Adrenal gland (tissue), 12 donors: Measurements from ENCODE around the gene ATP8A2. TPM values are rescaled to one million over a fixed set of nuclear protein-coding genes. Genes with fewer than 3 reads are reported as not detected.

ENCODE experiments used
- DNase-seq, 7 donors: peaks; one replicate each; pipeline ENCODE4 v3.0.0-alpha.2; 2019 to 2020
- H3K27ac ChIP-seq, 5 donors: fragments of 200-600 bp; sonication (generic) in 4 of 5; 1 replicate in 3 of 5; 2 replicates in 2 of 5; pipeline versions ENCODE4 v1.5.1 to v1.8.0; 2016 to 2020; ENCODE audit warnings: mild to moderate bottlenecking in 1 of 5
- H3K27me3 ChIP-seq: fragments of 200-600 bp; 2 replicates; pipeline ENCODE4 v1.8.0; 2021
- H3K36me3 ChIP-seq, 2 donors: fragments of 200-600 bp; replicated peaks in 1 of 2; 1 replicate in 1 of 2; 2 replicates in 1 of 2; pipeline versions ENCODE4 v1.5.1 to v1.8.0; 2018 to 2022
- H3K4me1 ChIP-seq, 2 donors: fragments of 200-600 bp; replicated peaks in 1 of 2; 1 replicate in 1 of 2; 2 replicates in 1 of 2; pipeline versions ENCODE4 v1.5.1 to v1.8.0; 2018 to 2021
- H3K4me3 ChIP-seq, 4 donors: fragments of 200-600 bp; sonication (generic) in 3 of 4; one replicate each; pipeline ENCODE4 v1.5.1; 2016 to 2018
- H3K9me3 ChIP-seq, 3 donors: fragments of 200-600 bp; sonication (generic) in 1 of 3; replicated peaks in 1 of 3; 1 replicate in 2 of 3; 2 replicates in 1 of 3; pipeline versions ENCODE4 v1.5.1 to v1.8.0; 2016 to 2021
- POLR2A ChIP-seq, 2 donors: fragments of 450-650 bp; IDR thresholded peaks; one replicate each; pipeline ENCODE4 v1.6.1; 2017; ENCODE audit warnings: antibody characterized with exemption in 2 of 2, mild to moderate bottlenecking in 2 of 2, moderate library complexity in 1 of 2
- WGBS, 4 donors: extraction: QIAGEN DNeasy Blood & Tissue Kit in 2 of 4; methylation state at CpG; one replicate each; pipeline versions ENCODE4 v1.1.5 to v1.1.7; 2013 to 2017; 5-methylcytosine and 5-hydroxymethylcytosine counted together
- intact Hi-C, 2 donors: fragments of 100-400 bp; cut with DNase I; formaldehyde crosslinking; loops; one replicate each; pipeline versions ENCODE4 v1.14.1 to v1.15.0; 2022 to 2023
- polyA plus RNA-seq, 3 donors: library from polyadenylated mRNA; stranded (reverse); fragments of 200-250 nt in 2 of 3; fragments of 350-450 nt in 1 of 3; fragmentation: Illumina TruSeq in 1 of 3; extraction: RNeasy Lipid Tissue Mini Kit (QIAGEN cat#74804) in 1 of 3; gene quantifications; one replicate each; pipeline ENCODE4 v1.2.3, GENCODE V29; 2013 to 2014
- total RNA-seq, 9 donors: library from RNA; depleted of rRNA in 4 of 9; stranded (reverse); fragments of >200 nt in 4 of 9; fragments of 120-200 nt in 1 of 9; fragmentation: NEBNext Ultra II Directional in 1 of 9; extraction: Animal tissue kit (Norgen Biotek cat#: 25700) in 1 of 9; gene quantifications; one replicate each; pipeline versions ENCODE4 v1.1.0 to v1.2.4, GENCODE V29; 2013 to 2023
- TF ChIP-seq, protein P1 (sequence below), 6 experiments: fragments of 450-650 bp in 4 of 6; fragments of 200-600 bp in 2 of 6; sonication (generic) in 1 of 6; IDR thresholded peaks; 1 replicate in 5 of 6; 2 replicates in 1 of 6; pipeline versions ENCODE4 v1.5.1 to v1.8.0; 2016 to 2021; ENCODE audit warnings: antibody characterized with exemption in 6 of 6, mild to moderate bottlenecking in 2 of 6, moderate library complexity in 1 of 6
- donor health status: healthy with polysubstance abuse.
- donor health status: Bipolar disorder and iron deficiency.
- donor health status: DM: yes; HTN: yes; CAD: no.
- donor health status: DM: no; HTN: no; CAD: no.
- donor health status: DM: no; HTN: no; CAD: no.
- donor health status: DM: yes; HTN: yes; CAD: no.

ATP8A2 gene
- total and polyA plus RNA-seq, 12 donors = 0.77 to 14.0 (median 4.3) TPM

DNA sequence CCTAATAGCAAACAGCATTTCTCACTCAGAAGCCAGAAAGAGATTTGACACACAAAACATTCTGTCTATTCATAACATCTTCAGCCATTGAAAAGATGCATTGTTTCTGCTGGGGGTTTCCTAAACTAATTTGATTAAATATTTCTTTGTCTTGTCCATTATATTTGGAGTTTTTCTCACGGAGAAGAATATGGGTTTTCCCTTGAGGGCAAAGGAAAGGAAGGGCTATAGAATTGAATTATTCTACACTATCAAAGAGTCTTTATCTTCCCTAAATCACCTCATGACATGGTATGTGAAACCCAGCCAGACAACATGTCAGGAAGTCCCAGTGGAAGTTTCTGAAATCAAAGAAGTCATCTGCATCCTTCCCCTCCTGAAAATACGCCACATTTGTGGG lies 493.6 kb downstream of the ATP8A2 start:
- H3K9me3 ChIP-seq = no peaks in the 10 kb centered on the region
- H3K4me3 ChIP-seq = no peak overlapping the region
- 65 to 87% (median 69%) methylated on average over 2 of the region's 2 CpGs for WGBS, 4 donors
- TF ChIP-seq, protein P1, sequence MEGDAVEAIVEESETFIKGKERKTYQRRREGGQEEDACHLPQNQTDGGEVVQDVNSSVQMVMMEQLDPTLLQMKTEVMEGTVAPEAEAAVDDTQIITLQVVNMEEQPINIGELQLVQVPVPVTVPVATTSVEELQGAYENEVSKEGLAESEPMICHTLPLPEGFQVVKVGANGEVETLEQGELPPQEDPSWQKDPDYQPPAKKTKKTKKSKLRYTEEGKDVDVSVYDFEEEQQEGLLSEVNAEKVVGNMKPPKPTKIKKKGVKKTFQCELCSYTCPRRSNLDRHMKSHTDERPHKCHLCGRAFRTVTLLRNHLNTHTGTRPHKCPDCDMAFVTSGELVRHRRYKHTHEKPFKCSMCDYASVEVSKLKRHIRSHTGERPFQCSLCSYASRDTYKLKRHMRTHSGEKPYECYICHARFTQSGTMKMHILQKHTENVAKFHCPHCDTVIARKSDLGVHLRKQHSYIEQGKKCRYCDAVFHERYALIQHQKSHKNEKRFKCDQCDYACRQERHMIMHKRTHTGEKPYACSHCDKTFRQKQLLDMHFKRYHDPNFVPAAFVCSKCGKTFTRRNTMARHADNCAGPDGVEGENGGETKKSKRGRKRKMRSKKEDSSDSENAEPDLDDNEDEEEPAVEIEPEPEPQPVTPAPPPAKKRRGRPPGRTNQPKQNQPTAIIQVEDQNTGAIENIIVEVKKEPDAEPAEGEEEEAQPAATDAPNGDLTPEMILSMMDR (IDR thresholded peaks at IDR 0.05) = no peak
- TF ChIP-seq POLR2A (IDR thresholded peaks at IDR 0.05) = no peak
- H3K36me3 ChIP-seq = no peaks in the 10 kb centered on the region
- H3K27ac ChIP-seq = no peak overlapping the region
- no peaks in the 10 kb centered on the region for H3K27me3 ChIP-seq
- intact Hi-C loops = no loop called here
- H3K4me1 ChIP-seq = no peaks in the 10 kb centered on the region
- DNase-seq = no peak

DNA sequence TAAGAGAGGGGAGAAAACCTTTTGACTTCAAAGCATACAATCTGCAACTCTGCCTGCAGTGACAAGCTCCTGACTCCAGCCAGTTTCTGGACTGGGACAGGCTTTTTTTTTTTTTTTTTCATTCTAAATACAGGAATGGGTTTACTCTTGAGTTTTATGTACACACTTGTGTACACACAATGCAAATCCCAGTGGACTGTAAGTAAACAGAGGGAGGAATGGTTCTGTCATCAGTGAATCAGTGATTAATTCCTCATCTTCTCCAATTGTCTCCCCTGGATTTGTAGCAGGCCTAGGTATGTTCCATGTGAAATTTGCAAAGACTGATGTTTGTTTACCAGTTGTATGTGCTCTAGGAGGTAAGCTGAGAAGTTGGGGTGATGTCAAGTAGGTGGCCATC lies 495.3 kb downstream of the ATP8A2 start:
- Histone ChIP-seq H3K27ac (no peak overlapping the region), H3K27me3 (no peaks in the 10 kb centered on the region), H3K4me1 (no peaks in the 10 kb centered on the region), H3K36me3 (no peaks in the 10 kb centered on the region), H3K4me3 (no peak overlapping the region), H3K9me3 (no peaks in the 10 kb centered on the region)
- no peak for DNase-seq
- no peak for TF ChIP-seq POLR2A (IDR thresholded peaks at IDR 0.05)
- TF ChIP-seq, protein P1 (IDR thresholded peaks at IDR 0.05) = no peak
- intact Hi-C loops = no loop called here

DNA sequence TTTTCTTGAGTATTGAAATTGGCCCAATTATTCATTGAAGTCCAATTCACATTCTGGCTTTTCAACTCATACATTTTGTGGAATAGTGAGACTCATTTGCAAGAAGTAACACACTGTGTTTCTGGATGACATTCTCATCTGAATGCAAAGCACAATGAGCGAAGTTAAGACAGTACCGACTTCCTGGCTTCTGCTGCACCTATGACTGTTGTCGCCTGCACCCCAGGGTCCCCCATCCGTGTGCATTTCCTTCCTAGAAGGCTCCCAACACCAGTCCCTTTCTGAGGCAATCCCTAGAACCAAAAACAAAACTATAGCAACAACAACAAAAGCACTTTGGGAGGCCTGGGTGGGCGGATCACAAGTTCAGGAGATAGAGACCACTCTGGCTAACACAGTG lies 496.7 kb downstream of the ATP8A2 start:
- no peak for DNase-seq
- intact Hi-C loops = no loop called here
- no peak for TF ChIP-seq POLR2A (IDR thresholded peaks at IDR 0.05)
- TF ChIP-seq, protein P1 (IDR thresholded peaks at IDR 0.05) = no peak
- Histone ChIP-seq H3K27me3 (no peaks in the 10 kb centered on the region), H3K27ac (no peak overlapping the region), H3K4me1 (no peaks in the 10 kb centered on the region), H3K36me3 (no peaks in the 10 kb centered on the region), H3K4me3 (no peak overlapping the region), H3K9me3 (no peaks in the 10 kb centered on the region)
- WGBS, 4 donors = 75 to 88% (median 78%) methylated on average over 5 of the region's 5 CpGs

DNA sequence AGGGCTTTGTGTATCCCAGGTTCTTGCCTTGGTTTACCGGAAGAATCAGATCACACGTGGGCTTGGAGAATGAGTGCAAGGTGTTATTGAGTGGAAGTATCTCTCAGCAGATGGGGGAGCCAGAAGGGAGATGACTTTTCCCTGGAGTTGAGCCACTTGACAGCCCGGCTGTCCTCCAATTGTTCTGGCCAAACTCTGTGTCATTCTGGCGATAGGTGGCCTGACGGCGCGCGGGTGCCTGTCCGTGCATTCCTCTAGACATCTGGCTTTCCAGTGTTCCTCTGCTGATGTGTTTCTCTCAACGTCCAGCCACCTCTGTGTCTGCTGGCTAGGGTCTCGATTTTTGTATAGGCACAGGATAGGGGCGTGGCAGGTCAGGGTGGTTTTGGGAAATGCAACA lies 498.2 kb downstream of the ATP8A2 start:
- 81 to 94% (median 84%) methylated on average over 12 of the region's 12 CpGs for WGBS, 4 donors
- intact Hi-C loops = no loop called here
- Histone ChIP-seq H3K4me3 (no peak overlapping the region), H3K27ac (no peak overlapping the region), H3K36me3 (no peaks in the 10 kb centered on the region), H3K4me1 (no peaks in the 10 kb centered on the region), H3K9me3 (no peaks in the 10 kb centered on the region), H3K27me3 (no peaks in the 10 kb centered on the region)
- no peak for DNase-seq
- TF ChIP-seq, protein P1 (IDR thresholded peaks at IDR 0.05) = no peak
- TF ChIP-seq POLR2A (IDR thresholded peaks at IDR 0.05) = no peak
